ENCODE data around the gene ABCA9. TPM values are rescaled to one million over a fixed set of nuclear protein-coding genes. Genes with fewer than 3 reads are reported as not detected.

The ABCA9 gene
- total and polyA plus RNA-seq, 9 of the 15 experiments (the other 6 are each of a cell fraction or from before 2014, with no cell fraction given): 0.04 TPM; not detected in 8

DNA sequence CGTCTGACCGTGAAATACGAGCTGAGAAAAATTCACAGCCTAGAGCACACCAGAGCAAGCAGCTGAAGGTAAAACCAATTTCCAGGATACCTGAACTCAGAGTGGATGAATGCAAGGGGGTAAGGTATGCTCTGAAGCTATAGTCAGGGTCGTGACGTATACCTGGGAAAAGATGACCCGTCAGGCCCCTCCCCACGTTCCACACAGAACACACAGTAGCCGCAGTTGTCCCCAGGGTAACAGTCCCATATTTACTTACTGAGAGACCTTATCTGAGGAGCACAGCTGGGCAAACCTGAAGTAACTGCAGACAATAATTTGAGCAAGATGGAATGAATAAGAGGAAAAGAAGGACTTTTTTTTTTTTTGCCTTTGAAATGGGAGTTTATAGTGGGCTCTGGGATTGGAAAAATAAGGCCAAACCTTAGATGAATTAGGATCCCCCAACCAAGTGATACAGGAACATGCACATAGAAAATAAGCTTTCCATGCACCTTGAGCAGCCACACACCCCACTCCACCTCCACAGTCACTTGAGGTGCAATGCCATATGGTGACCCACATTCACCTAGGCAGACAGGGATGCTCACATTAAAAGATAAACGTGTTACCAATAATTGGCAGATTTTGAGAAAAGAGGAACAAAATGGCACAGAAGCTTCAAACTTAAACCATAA is 43.0 kb upstream of the ABCA9 start (continued):
- TF ChIP-seq, protein P1, sequence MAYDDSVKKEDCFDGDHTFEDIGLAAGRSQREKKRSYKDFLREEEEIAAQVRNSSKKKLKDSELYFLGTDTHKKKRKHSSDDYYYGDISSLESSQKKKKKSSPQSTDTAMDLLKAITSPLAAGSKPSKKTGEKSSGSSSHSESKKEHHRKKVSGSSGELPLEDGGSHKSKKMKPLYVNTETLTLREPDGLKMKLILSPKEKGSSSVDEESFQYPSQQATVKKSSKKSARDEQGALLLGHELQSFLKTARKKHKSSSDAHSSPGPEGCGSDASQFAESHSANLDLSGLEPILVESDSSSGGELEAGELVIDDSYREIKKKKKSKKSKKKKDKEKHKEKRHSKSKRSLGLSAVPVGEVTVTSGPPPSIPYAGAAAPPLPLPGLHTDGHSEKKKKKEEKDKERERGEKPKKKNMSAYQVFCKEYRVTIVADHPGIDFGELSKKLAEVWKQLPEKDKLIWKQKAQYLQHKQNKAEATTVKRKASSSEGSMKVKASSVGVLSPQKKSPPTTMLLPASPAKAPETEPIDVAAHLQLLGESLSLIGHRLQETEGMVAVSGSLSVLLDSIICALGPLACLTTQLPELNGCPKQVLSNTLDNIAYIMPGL (CRISPR knock-in tag; IDR thresholded peaks at IDR 0.05): no peak
- TF ChIP-seq ETS2 (tag; IDR thresholded peaks at IDR 0.05; ENCODE audit: borderline replicate concordance, poor library complexity, severe bottlenecking) (no peak), PRPF4 (IDR thresholded peaks at IDR 0.05; ENCODE audit: insufficient read depth, low read depth, low read length, poor library complexity, severe bottlenecking) (no peak), ZFP30 (CRISPR knock-in tag; IDR thresholded peaks at IDR 0.05; ENCODE audit: borderline replicate concordance) (no peak), ETV1 (tag; conservative IDR thresholded peaks at IDR 0.05; ENCODE audit: low read depth) (no peak), ELF4 (CRISPR knock-in tag; IDR thresholded peaks at IDR 0.05) (0 out of 2 replicates have a peak, but pooled peaks have one; percentile 32), SMC3 (conservative IDR thresholded peaks at IDR 0.05; ENCODE audit: insufficient read depth, low read depth, low read length) (no peak), WHSC1 (IDR thresholded peaks at IDR 0.05; ENCODE audit: low read length) (no peak), ATF7 (IDR thresholded peaks at IDR 0.05) (peak; percentile 82), ZBTB49 (CRISPR knock-in tag; IDR thresholded peaks at IDR 0.05; ENCODE audit: borderline replicate concordance) (no peak), ELF2 (CRISPR knock-in tag; IDR thresholded peaks at IDR 0.05) (no peak), ZNF165 (CRISPR knock-in tag; IDR thresholded peaks at IDR 0.05; ENCODE audit: borderline replicate concordance) (no peak), MECOM (CRISPR knock-in tag; IDR thresholded peaks at IDR 0.05) (no peak), GMEB1 (CRISPR knock-in tag; IDR thresholded peaks at IDR 0.05) (0 out of 2 replicates have a peak, but pooled peaks have one; percentile 26), KDM2B (CRISPR knock-in tag; IDR thresholded peaks at IDR 0.05) (no peak)
- TF ChIP-seq, protein P2, sequence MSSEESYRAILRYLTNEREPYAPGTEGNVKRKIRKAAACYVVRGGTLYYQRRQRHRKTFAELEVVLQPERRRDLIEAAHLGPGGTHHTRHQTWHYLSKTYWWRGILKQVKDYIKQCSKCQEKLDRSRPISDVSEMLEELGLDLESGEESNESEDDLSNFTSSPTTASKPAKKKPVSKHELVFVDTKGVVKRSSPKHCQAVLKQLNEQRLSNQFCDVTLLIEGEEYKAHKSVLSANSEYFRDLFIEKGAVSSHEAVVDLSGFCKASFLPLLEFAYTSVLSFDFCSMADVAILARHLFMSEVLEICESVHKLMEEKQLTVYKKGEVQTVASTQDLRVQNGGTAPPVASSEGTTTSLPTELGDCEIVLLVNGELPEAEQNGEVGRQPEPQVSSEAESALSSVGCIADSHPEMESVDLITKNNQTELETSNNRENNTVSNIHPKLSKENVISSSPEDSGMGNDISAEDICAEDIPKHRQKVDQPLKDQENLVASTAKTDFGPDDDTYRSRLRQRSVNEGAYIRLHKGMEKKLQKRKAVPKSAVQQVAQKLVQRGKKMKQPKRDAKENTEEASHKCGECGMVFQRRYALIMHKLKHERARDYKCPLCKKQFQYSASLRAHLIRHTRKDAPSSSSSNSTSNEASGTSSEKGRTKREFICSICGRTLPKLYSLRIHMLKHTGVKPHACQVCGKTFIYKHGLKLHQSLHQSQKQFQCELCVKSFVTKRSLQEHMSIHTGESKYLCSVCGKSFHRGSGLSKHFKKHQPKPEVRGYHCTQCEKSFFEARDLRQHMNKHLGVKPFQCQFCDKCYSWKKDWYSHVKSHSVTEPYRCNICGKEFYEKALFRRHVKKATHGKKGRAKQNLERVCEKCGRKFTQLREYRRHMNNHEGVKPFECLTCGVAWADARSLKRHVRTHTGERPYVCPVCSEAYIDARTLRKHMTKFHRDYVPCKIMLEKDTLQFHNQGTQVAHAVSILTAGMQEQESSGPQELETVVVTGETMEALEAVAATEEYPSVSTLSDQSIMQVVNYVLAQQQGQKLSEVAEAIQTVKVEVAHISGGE (CRISPR knock-in tag; IDR thresholded peaks at IDR 0.05): no peak
